Activated CD8-positive, alpha-beta memory T cell treated with anti-CD3 and anti-CD28 coated beads for 24 hours (primary cell): ENCODE results near the gene TEAD1.

Experiments
- DNase-seq: peaks from one replicate; pipeline ENCODE4 v3.0.0-alpha.2; 2020

The TEAD1 gene

DNA sequence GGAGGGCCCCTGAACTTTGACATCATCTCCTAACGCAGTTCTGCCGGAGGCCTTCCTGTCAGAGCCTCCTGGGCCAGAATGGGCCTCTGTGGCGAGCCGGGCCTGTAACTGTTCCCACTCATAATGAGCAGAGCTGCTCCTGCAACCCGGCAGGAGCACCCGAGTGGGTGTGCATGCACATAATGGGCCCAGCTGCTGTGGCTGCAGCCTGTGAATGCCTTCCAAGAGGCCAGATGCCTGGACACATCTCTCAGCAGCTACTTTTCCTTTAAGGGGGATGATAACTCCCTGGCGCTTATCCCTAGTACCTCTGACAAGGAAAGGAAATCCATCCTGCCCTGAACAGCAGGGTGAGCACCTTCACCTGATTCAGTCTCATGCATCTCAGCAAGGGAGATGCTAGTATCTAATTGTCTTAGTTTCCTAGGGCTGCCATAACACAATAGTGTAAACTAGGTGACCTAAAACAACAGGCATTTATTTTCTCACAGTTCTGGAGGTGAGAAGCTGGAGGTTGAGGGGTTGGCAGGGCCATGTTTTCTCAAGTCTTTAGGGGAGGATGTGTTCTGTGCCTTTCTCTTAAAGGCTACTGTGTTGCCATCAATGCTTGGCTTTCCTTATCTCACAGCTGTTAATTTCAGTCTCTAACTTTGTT lies 120.5 kb downstream of the TEAD1 start:
- no peak for DNase-seq

DNA sequence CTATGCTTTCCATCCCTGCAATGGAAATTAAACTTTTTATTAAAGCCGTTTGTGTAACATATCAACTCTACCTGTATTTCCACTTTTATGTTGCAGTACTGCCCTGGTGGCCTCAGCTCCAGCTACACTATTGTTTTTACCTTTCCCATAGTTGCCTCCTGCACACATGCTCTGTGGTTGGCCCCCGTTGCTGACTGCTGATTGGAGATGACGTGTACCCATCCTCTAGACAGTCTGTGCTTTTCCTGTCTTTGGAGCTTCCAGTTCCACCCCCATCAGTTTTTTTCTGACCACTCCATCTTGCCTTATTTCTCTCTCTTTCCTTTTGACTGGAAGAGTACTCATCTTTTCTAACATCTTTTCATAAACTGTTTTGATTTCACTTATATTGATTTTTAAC lies 123.8 kb downstream of the TEAD1 start:
- DNase-seq, result no peak

DNA sequence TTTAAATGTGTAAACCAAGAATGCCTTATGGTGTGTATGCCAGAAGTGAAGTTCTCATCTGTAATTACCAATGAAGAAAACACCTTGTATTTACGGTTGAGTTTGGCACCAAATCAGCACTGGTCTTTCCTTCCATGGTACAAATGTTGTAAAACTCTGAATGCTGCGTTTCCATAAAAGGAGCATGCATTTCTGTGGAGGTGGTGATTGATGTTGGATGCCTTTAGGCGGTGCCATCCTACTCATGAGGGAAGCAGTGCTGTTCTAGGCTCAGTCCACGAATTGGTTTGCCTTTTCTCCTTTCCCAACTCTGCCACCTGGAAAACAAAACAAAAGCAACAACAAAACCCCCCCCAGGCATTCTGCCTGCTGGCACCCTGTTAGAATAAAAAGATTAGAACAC lies 124.4 kb downstream of the TEAD1 start:
- no peak for DNase-seq

DNA sequence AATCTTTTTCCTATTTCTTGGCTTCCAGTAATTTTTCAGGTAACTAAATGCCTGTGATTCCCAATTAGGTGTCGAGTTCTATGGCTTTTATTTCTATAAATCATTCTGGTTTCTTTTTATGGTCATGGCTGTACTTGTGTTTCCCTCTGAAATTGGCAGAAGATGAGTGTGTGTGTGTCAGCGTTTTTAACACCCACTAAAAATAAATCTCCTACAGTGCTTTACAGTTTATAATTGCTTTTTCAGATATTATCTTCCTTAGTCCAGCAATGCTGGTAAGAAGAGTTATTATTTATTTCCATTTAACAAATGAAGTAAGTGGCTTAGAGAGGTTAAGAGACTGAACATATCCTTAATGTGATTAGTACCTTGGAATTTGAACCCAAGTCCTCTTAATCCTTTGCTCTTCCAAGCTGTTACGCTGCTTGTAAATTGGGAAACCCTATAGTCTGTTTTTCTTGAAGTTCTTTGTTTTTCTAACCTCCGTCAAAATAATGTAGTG lies 125.2 kb downstream of the TEAD1 start:
- no peak for DNase-seq

DNA sequence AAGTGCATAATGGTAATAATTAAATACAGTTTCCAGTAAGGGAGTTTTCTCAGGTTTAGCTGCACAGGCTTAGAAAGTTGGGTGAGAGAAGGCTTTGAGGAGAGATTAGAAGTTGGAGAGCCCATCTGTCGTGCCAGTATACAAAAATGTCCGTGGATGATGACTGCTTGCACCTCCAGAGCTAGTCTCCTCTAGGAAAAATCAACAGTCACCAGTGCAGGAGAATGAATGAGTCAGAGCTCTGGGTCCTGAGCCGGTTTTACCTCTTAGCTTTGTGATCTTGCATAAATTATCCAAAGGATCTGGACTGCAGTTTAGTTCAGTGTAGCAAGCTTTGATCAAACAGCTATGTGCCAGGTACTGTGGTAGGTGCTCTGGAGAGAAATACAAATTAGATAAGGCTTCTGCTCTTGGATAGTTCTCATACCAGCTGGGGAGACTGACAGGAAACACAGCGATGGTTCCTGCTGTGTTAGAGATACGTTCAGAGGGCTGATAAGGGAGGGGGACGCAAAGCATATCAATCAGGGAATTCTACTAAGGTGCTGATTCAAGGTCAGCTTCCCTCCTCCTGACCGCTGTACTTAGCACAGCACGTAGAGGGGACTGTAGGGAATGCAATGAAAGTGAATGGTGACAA lies 125.9 kb downstream of the TEAD1 start:
- no peak for DNase-seq

DNA sequence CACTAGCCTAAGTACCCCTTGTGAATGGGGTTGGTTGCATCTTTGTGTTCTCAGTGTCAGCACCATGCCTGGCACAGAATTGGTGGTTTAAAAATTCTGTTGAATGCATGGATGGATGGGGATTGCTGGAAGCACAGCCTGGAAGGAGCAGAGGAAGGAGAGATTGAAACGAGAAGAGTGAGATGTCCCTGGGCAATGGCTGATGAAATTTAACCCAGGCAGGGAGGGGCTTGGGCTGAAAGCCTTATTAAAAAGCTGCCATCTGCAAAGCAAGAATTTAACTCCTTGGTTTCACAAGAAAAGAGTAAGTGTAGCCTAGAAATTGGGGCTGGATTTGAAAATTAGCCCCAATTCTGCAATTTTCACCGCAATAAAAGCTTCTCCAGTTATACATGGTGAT lies 126.7 kb downstream of the TEAD1 start:
- no peak for DNase-seq

DNA sequence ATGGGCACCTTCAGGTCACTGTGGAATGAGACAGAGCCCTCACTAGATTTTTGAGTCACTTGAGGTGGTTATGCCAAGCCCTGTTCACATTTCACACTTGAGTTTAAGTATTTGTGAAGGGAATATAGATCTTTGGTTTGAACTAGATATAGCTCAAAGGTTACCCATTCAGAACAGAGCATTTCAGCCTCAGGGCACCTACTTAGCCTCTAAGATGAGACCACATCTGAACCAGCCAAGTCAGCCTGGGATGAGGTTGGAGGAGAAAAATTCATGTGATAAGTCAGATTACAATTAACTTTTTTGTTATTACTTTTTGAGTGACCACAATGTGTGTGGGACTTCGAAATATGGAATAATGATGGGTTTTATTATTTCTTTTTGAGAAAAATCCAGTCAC lies 127.8 kb downstream of the TEAD1 start:
- no peak for DNase-seq

DNA sequence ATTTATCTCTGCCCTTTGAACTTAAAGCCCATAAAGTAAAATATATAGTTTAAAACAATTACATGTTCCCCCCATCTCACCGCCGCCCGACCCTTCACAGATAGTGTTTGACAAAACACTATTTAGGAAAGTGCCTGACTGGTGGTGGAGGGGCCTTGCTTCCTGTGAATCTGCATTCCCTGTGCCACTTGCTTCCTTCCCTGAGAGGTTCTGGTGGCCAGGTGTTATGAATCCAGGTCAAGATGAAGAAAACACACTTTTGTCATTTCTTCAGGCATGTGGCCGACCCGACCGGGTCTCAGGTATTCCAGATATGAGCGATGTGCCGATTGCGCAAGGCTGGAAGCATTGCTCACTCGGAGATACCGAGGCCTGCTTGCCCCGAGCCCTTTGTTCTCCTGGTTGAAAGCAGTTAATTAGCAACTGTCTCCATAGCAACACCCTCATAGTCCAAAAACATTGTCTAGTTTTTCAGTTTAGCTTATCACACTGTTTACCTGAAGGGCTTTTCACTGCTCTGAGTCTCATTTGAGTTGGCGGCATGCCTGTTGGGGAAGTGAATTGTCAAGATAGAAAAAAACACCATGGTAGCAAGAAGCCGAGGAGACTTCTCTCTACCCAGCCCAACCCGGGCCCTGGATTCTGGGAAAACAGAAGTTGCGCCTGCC lies 128.3 kb downstream of the TEAD1 start:
- no peak for DNase-seq

DNA sequence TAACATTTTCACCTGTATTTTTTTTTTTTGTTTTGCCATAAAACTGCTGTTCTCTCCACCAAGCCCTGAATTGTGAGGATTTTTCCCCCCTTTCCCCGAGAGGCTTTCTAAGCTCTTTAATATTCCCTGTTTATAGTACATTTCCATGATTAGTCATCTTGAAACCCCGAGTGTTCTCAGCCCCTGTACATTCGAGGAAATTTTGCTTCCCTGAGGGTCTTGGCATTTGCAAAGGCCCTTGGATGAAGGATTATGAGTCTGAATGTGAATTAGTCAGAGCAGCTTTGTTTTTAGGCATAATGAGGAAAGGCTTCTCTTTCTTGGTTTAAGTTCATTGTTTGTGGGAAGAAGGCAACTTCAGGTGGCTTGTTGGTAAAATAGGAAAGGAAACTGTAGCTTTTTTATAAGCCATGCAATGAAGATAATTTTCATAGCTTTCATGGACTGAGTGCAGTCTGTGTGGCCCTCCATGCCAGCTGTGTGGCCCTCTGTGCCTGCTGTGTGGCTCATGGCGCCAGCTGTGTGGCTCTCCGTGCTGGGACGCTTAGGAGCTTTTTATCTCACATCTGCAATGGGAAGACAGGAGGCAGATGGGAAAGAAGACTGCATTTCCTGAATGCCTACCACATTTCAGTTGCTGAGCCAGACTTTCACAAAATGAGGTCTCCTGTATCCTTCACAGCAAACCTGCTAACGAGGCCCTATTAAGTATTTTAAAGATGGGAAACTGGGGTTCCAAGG lies 129.0 kb downstream of the TEAD1 start:
- DNase-seq, result no peak

DNA sequence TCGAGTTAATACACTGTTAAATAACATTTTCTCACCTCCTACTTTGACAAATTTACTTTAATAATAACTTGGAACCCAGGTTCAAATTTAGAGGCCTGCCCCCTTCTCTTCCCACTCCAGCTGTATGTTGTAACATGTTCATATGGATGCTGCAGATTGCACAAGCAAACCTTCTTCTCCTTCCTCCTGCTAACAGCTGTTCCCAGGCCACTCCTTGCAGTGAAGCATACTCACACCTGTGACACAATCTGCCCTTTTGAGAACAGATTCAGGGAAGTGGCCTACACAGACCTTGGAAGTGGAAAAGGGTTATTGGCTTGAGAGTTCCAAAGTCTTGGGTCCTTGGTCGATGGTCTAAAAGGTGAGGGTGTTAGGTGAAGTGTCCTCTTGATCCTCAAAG lies 131.9 kb downstream of the TEAD1 start:
- no peak for DNase-seq

DNA sequence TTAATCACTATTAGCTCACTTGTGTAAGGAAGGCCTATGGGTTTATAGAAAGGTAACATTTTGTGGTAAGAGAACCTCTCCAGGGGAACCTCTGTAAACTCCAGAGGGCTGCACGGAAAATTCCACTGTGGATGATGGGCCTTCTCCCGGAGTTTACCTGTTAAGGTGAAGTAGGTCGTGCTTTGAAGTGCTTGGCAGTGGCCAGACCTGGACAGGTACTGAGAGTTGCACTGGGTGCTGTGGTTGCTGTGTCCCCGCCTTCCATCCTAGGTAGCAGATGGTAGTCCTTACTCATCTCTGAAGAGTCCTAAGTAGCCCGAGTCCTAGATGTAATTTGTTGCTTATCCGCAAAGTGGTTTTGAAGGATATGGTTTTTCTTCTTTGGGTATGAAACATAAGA lies 133.4 kb downstream of the TEAD1 start:
- DNase-seq, result no peak

DNA sequence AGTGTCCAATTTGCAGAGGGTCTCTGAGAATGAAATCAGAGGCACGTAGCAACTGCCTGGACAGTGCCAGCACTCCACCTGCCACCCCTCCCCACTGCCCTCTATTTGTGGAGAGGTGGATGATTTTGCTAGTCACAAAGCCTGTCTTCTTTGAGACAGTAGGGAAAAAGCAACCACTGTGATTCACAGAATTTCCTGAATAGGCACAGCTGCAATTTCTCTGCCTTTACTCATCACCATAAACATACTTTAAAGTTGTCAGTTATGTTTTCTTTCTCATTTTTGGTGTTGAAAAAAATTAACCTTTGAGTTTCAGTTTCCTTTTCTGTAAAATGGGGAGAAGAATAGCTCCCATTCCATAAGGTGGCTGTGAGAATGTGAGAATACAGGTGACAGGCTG lies 134.3 kb downstream of the TEAD1 start:
- DNase-seq, result no peak

DNA sequence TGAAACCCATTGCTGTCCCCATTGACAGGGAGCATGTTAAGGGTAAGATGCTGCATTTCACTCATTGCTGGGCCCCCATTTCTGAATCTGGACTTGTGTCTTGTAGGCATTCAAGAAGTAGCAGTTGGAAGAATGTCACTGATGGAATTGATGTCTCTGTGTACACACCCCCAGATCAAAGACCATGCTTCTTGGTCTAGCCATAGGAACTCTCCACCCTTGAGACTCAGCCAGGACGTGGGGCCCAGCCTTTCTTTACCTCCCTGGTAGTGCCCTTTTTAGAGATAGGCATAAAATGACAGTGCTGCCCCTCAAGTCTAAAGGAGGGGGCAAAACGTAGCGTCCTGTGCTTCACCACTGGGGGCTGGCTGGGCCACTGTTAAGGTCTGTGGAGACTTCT lies 135.1 kb downstream of the TEAD1 start:
- DNase-seq, result no peak

DNA sequence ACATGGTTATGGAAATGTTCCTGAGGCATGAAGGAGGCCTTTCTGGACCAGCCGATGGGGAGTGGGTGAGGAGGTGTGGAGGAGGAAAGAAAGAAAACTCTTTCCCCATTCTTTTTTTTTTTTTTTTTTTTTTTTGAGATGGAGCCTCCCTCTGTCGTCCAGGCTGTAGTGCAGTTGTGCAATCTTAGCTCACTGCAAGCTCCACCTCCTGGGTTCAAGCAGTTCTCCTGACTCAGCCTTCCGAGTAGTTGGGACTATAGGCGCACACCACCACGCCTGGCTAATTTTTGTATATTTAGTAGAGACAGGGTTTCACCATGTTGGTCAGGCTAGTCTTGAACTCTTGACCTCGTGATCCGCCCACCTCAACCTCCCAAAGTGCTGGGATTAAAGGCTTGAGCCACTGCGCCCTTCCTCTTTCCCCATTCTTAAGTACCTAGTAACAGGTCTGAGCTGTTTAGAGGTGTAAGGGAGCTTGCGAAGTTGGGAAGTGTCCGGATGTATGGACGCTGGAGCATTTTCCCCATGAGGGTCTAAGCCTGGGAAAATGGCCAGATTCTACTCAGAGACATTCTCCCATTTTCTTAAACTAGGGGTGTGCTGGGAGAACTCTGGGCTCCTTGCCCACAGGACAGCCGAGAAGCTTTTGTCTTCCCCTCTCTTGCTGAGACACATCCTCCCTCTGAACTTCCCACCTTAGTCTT lies 135.8 kb downstream of the TEAD1 start:
- DNase-seq, result no peak

DNA sequence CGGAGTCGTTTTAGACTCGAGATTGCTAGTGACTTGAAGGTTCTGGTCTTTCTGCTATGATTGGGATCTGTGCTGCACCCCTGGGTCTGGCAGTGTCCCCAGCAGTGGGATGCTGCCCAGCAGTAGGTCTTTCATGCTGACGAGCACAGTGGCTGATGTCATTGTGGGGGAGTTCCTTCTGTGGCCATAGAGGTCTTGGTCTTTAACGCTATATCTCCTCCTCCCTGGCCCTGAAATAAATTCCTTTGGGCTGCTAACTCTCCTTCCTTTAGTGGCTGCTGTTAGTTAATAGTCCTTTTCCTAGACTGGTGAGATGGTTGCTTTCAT lies 136.3 kb downstream of the TEAD1 start:
- no peak for DNase-seq

DNA sequence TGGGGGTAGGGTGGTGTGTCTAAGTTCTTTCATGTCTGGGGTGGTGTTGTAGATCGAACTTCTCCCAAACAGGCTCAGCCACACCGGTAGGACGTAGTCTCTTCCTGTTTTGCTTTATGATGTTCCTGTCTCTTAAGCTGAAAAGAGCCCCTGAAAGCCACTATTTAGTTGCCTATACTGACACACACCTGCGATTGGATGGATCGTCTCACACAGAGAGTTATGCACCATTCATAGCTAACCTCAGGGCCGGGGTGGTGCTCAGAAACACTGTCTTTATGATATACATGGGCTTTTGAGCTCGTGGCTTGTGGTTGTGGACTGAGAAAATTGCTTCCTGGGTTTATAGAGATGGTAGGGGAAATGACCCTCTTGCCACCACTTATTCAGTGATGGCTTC lies 137.6 kb downstream of the TEAD1 start:
- no peak for DNase-seq

DNA sequence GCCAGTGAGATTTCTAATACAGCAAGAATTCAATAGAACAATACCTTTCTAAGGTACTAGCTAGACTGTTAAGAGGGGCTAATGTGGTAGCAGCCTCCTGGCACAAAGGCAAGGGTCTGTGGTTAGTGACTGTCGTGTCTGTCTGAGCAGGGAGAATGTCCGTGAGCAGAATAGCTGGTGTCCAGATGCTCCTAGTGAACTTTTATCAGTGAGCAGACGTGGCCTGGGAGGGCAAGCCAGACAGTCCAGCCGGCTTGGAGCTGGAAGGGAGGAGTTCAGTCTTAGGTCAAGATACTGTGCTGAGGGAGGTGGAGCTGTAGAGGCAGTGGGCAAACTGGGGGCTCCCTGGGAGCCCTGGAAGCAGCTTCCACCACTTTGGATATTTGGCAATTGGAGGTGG lies 138.6 kb downstream of the TEAD1 start:
- no peak for DNase-seq

DNA sequence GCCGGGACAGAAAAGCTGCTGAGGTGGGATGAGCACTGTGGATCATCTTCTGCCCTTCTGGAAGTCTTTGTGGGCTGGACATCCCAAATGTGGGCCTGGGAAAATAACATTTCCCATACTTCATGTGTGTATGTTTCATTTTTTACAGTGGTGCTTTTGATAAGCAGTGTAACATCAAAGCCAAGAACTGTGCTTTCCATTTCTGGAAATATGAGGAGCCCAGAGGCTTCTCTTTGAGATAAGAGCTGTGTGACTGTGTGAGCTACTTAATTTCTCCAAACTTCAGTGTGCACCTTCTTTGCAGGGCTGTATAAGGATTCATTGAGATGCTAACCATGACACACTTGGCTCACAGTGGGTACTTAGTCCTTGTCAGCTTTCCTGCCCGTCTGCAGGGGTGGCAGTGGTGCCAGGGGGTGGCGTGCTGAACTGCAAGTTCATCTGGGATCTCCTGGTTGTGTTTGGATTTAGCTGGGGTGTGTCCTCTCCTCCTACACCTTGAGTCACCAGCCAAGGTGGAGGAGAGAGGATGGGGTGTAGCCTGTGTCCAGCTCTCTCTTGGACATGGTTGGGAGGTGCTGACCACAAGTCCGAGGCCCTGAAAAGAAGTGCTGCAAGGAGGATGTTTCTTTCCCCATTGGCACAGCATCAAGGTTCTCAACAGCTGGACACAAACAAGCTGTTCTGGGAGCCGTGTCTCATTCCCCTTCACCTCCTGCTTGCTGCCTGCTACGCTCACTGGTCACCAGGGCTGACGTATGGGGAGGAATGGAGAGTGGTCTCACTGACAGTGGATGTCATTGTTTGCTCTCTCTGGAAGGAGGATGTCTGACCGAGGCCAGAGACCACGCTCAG lies 139.4 kb downstream of the TEAD1 start:
- DNase-seq, result no peak

DNA sequence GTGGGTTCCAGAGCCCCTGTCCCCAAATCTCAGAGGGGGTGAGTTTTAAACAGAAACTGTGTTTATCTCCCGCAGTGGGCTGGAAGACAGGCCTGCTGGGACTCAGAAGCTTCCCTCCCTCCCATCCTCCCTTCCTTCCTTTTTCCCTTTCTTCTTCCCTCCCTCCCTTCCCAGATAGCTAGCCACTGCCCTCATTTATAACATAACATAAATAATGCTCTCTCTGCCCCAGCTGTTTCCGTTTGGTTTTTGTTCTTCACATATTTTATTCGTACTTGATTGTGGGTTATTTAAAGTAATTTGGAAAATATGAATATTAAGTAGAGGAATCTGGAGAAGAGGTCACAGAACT lies 140.9 kb downstream of the TEAD1 start:
- no peak for DNase-seq

DNA sequence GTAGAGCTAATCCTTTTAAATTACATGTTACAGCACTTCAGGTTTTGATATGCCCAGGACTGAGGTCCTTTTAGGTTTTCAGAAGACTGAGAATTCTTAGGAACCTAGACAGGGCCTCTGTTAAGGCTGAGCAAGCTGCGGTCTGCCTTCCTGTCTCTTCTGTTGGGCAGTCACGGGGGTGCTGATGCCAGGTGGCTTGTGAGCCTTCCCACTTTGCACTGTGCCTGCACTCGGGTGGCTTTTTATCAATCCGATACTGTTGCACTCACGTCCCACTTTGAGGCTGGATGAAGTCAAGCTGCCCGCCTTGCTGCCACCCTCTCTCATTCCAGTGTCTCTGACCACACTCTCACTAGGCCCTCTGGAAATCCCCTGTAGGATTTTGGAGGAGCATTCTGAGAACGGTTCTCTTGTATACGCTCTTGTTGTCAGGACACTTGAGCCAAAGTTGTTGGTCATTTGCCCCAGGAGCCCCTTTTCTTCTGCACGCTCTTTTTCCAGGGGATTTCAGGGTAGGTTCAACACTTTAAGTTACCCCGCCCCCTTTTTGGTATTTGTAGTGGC lies 141.8 kb downstream of the TEAD1 start:
- no peak for DNase-seq

DNA sequence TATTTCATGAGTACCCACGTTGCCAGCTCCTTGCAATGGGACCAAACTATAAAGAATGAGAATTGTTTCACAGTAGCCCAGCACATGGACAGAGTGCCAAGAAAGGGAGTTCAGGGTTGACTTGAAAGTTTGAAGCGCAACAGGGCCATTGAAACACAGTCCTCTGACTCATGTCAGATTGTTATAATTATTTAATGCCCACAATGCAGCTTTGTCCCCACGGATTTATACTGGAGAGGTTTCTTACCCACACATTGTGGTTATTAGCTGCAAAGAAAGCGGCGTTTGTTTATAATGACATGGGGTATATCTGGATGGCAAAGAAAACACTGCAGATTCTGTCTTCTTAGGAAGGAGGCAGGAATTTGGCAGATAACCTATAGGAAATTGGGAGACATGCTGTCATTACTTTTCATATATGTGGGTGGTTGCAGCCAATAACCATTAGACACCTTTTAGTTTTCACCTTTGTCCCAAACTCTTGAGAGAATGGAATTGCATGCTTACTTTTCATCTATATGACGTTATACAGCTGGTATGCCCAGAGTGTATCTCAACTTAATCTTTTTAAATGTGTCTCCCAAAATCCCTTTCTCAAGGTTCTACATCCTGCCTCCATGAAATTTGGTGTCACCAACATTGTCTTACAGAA lies 143.6 kb downstream of the TEAD1 start:
- no peak for DNase-seq
